Ishikawa (cell line): ENCODE data around the gene NRXN3.

Experiments used
- EP300 ChIP-seq: IDR thresholded peaks from 2 replicates; pipeline ENCODE4 v1.6.1; 2012; ENCODE audit warnings: borderline replicate concordance
- MAX ChIP-seq: IDR thresholded peaks from 2 replicates; pipeline ENCODE4 v1.6.1; 2012
- TCF12 ChIP-seq: IDR thresholded peaks from 2 replicates; pipeline ENCODE4 v1.6.1; 2012; ENCODE audit warnings: low read depth
- TEAD4 ChIP-seq: IDR thresholded peaks from 2 replicates; pipeline ENCODE4 v1.6.1; 2012
- ZBTB7A ChIP-seq: IDR thresholded peaks from 2 replicates; pipeline ENCODE4 v1.6.1; 2012; ENCODE audit warnings: low read depth
- TF ChIP-seq, protein P1 (sequence below): IDR thresholded peaks from 2 replicates; pipeline ENCODE4 v1.6.1; 2012

NRXN3 gene

GRCh38 chr14:79916892-79917291 is 1746.7 kb downstream of the NRXN3 start:
- TF ChIP-seq ZBTB7A (no peak), TCF12 (no peak), EP300 (no peak), TEAD4 (no peak), MAX (no peak)
- TF ChIP-seq, protein P1, sequence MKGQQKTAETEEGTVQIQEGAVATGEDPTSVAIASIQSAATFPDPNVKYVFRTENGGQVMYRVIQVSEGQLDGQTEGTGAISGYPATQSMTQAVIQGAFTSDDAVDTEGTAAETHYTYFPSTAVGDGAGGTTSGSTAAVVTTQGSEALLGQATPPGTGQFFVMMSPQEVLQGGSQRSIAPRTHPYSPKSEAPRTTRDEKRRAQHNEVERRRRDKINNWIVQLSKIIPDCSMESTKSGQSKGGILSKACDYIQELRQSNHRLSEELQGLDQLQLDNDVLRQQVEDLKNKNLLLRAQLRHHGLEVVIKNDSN = no peak
